ENCODE data around the gene TTC9. TPM values are rescaled to one million over a fixed set of nuclear protein-coding genes. Genes with fewer than 3 reads are reported as not detected.

The TTC9 gene
- total RNA-seq, 2 donors from 2014 or later: 1.6 to 2.6 TPM

GRCh38 chr14:70677341-70677740, 35.6 kb downstream of the TTC9 start:
- H3K27ac ChIP-seq: no peak overlapping the region
- TF ChIP-seq POLR2A (IDR thresholded peaks at IDR 0.05) (no peak), CTCF (IDR thresholded peaks at IDR 0.05) (no peak)
- 83% methylated on average over 6 of the region's 6 CpGs for WGBS, 2 donors
- no peaks in the 10 kb centered on the region for H3K27me3 ChIP-seq
- H3K4me1 ChIP-seq: no peaks in the 10 kb centered on the region
- DNase-seq: no peak
- H3K36me3 ChIP-seq (replicated peaks in 1 of 2; ENCODE audit: insufficient read depth in 1 of 2, low read depth in 2 of 2): no peaks in the 10 kb centered on the region
- no peak for ATAC-seq
- no peaks in the 10 kb centered on the region for H3K9me3 ChIP-seq
- no peak overlapping the region for H3K4me3 ChIP-seq
- intact Hi-C loops (cut with DNase I): no loop called here

GRCh38 chr14:70680748-70681147, 39.0 kb downstream of the TTC9 start:
- Histone ChIP-seq H3K27me3 (no peaks in the 10 kb centered on the region), H3K9me3 (no peaks in the 10 kb centered on the region), H3K36me3 (replicated peaks in 1 of 2; ENCODE audit: insufficient read depth in 1 of 2, low read depth in 2 of 2) (no peaks in the 10 kb centered on the region), H3K4me1 (no peaks in the 10 kb centered on the region), H3K27ac (no peak overlapping the region), H3K4me3 (no peak overlapping the region)
- ATAC-seq (no peak), DNase-seq (no peak)
- WGBS, 2 donors: 85 to 92% methylated on average over 2 of the region's 2 CpGs
- intact Hi-C loops (cut with DNase I): no loop called here
- TF ChIP-seq CTCF (IDR thresholded peaks at IDR 0.05): no peak
- no peak for TF ChIP-seq POLR2A (IDR thresholded peaks at IDR 0.05)

GRCh38 chr14:70683983-70684382, 42.3 kb downstream of the TTC9 start:
- DNase-seq: no peak
- WGBS, 2 donors: 48 to 51% methylated on average over 6 of the region's 6 CpGs
- Histone ChIP-seq H3K27me3 (no peaks in the 10 kb centered on the region), H3K36me3 (replicated peaks in 1 of 2; ENCODE audit: insufficient read depth in 1 of 2, low read depth in 2 of 2) (no peaks in the 10 kb centered on the region), H3K4me3 (no peak overlapping the region), H3K4me1 (no peaks in the 10 kb centered on the region), H3K27ac (no peak overlapping the region), H3K9me3 (no peaks in the 10 kb centered on the region)
- ATAC-seq: no peak
- TF ChIP-seq POLR2A (IDR thresholded peaks at IDR 0.05) (no peak), CTCF (IDR thresholded peaks at IDR 0.05) (no peak)
- intact Hi-C loops (cut with DNase I): no loop called here

- 78 to 81% methylated on average over 7 of the region's 7 CpGs for WGBS, 2 donors
- no peaks in the 10 kb centered on the region for H3K27me3 ChIP-seq
- no peak for DNase-seq
- no peaks in the 10 kb centered on the region for H3K9me3 ChIP-seq
- no peak overlapping the region for H3K27ac ChIP-seq
- no peak overlapping the region for H3K4me3 ChIP-seq
- H3K36me3 ChIP-seq (replicated peaks in 1 of 2; ENCODE audit: insufficient read depth in 1 of 2, low read depth in 2 of 2): no peaks in the 10 kb centered on the region
- no peak for ATAC-seq
- H3K4me1 ChIP-seq: no peaks in the 10 kb centered on the region
- TF ChIP-seq POLR2A (IDR thresholded peaks at IDR 0.05) (no peak), CTCF (IDR thresholded peaks at IDR 0.05) (no peak)
- intact Hi-C loops (cut with DNase I): no loop called here
These were observed 43.9 kb downstream of the TTC9 start for GRCh38 chr14:70685474-70686197.

- DNase-seq (peak in 1 of 4 donors; percentile 44), ATAC-seq (no peak)
- no peaks in the 10 kb centered on the region for H3K36me3 ChIP-seq (replicated peaks in 1 of 2; ENCODE audit: insufficient read depth in 1 of 2, low read depth in 2 of 2)
- H3K9me3 ChIP-seq: no peaks in the 10 kb centered on the region
- intact Hi-C loops (cut with DNase I): no loop called here
- H3K4me1 ChIP-seq: no peaks in the 10 kb centered on the region
- no peak overlapping the region for H3K4me3 ChIP-seq
- 81 to 98% methylated on average over 8 to 10 of the region's 10 CpGs for WGBS, 2 donors
- no peak for TF ChIP-seq CTCF (IDR thresholded peaks at IDR 0.05)
- no peak for TF ChIP-seq POLR2A (IDR thresholded peaks at IDR 0.05)
- no peaks in the 10 kb centered on the region for H3K27me3 ChIP-seq
- H3K27ac ChIP-seq: no peak overlapping the region
These were observed 50.5 kb downstream of the TTC9 start for GRCh38 chr14:70692210-70692609.

All from body of pancreas (tissue), 4 donors.